Activated CD4-positive, alpha-beta T cell treated with anti-CD3 and anti-CD28 coated beads, Interleukin-10, Interleukin-2, amounts not matched to agents 100 ng/mL and 50 ng/mL, durations not matched to agents 16 hours and 8 hours (primary cell): ENCODE results near the gene LHPP.
A peak's percentile ranks its signal among the peaks of the same experiment; 100 is the strongest.

Experiments used
- DNase-seq: peaks from one replicate; pipeline ENCODE4 v3.0.0-alpha.2; 2020

The LHPP gene

DNA sequence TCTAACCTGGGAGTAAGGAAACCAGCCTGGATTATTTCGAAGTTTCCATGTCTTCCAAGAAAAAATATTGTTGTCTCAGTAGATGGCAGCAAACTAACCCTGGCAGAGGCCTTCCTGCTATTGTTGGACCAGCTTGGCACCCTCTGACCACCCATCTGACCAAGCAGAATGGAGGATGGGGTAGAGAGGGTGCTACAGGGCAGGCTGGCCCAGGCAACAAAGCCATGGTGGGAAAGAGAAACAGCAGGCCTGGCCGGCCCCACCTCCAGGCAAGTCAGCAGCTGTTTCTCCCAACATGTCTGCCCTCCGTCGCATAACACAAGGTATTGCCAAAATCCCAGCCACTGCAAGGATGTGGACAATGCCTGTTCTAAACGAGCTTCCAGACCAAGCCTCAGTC is 187.6 kb downstream of the LHPP start:
- DNase-seq = no peak

DNA sequence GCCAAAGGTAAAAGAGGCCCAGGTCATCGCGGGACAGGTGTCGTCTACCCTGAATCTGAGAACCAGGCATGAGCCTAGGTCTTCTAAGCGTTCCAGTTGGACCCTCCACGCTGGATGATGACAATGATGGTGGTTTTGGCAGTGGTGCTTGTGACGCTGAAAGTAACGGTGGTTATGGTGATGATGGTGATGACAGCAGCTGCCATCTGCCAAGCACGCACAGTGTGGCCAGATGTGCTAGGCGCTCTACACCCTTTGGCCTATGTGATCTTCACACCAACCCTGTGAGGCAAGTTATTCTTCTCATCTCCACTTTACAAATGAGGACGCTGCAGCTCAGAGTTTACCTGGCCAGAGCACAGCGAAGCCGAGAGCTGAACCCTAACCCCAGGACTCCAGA is 188.6 kb downstream of the LHPP start:
- DNase-seq = peak; percentile 17

DNA sequence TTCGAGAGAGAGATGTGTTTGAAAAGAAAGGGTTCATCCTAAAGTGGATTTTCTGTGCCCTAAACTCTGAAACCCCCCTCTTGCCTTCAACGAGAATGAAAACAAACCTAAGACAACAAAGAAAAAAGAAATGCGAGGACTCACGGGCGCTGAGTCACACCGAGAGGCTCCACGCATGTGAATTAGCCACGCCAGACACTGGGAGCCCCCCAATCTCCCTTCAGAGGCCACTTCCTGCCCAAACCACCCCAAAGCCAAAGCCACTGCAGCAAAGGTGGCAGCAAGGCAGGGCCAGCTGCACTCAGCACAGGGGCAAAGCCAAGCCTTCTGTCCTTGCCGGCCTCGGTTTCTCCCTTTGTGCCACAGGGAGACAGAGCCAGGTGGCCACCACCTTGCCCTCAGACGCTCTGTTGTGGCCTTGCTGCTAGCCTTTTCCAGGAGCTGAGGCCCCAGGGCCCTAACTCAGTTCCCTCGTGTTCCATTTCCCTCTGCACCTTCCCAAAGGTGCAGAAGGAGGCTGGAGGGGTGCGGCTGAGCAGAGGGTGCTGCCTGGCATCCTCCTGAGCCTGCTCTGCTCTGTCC is 189.3 kb downstream of the LHPP start:
- DNase-seq = peak; percentile 66

DNA sequence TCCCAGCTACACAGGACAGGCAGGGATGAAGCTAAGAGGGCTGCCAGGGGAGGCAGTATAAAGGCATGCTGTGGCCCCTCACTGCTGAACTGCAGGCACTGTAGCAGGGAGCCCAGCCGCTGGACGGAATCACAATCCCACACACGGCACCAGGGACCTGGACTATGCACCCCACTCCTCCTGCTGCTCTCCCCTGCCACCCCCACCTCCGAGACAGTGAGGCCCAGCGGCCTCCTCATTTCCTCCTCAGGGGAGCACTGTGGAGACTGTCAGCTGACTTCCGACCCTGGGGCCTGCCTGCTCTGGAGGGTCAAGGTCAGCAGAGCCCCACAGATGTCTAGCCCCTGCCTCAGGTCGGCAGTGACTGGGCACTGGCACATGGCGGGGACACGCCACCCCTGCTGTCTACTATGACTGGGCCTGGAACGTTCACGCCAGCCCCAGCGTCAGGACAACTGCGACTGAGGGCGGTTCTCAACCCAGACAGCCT is 189.8 kb downstream of the LHPP start:
- DNase-seq = no peak

DNA sequence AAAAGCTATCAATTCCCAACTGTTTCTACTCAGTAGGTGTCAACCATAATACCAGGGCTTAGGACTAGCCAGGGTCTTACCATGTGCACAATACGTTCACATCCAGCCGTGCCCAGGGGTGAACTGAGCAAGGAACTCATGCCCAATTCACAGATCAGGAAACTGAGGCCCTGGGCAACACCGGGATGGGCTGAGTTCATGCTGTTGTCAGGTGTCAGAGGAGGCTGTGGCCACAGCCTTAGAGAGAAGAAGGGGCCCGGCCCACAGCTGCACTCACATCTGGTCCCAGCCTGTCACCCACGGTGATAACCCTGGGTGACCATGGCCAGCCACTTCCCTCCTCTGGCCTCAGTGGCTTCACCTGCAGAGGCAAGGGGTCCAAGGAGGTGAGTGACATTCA is 190.6 kb downstream of the LHPP start:
- no peak for DNase-seq

DNA sequence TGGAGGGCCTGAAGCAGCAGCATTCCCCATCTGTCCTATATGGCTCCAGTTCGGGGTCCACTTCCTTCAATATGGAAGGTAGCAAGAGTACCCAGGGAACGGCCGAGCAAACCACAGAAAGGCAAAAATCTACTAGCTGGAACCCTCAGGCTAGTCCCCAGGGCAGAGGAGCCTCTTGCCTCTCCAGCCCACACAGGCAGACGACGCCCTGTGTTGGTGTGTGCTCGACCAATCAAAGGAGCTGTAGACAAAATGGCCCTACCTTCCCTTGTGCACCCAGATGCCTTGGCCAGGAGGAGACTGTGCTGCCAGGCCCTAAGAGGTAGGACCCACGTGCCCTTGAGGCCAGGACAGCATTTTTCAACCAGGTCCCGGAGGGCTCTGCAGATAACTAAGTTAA is 191.1 kb downstream of the LHPP start:
- no peak for DNase-seq

DNA sequence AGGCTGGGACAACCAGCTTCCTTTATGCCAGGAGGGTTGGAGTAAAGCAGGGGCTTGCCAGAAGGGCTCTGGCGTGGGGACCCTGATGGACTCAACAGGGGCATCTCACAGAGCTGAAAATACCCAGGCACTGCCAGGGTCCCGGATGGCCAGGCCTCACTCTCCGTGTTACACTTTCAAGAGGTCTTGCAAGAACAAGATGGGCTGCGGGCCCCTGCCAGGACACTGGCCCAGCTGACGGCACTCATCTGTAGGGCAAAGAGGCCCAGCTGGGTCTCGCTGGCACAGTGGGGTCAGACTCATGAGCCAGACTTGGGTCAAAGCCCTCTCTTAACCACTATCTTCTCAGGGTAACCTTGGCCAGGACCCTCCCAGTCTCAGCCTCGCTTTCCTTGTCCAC is 191.7 kb downstream of the LHPP start:
- DNase-seq = no peak

DNA sequence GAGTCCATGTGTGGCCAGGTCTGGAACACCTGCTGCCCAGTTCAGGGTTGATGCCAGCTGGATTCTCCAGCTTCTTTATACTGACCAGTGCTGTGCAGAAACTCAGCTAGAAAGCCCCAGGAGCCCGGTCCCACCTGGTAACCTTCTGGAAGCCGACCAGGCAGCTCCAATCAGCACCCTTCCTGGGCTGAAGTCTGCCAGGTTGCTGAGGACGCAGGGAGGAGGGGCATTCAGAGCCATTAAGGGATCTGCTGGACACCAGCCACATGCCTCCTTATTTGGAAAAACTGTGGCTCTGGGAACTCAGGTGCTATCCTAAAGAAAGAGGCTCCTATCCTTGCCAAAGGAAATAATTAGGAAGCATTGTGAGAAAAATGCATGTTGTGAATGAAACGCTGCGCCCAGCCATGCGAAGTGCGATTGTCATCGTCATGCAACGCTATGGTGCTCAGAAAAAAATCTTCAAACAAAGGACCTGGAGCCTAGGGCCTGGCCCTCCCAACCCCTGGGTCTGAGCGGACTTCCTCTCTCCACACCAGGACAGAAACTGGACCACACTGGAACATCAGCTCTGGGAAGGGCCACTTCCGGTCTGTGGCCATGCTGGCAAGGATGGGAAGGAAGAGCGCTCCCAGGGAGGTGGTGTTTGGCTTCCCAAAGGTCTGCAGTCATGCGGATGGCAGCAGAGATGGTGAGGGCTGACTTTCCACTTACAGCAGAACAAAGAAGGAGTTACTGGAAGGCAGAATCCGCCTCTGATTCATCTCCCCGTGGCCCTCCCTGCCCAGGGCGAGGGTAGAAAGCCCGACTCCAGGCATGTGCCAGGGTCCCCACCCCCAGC is 192.4 kb downstream of the LHPP start:
- DNase-seq = no peak

DNA sequence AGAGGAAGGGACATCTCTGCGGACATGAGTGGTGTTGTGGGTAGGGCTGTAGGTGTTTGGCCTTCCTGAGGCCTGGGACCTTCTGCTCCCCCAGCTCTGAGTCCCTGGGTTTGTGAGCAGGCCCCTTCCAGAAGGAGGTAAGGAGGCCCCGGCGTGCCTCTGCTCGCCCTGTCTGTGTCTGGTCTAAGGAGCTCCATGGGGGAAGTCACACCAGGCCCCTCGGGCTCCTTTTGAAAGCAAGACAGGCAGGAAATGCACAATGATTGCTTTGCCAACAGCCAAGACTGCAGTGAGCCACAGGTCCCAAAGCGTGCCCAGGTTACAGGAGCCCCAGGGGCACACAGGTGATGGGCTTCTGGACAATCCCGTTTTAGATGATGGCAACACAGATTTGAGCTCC is 193.1 kb downstream of the LHPP start:
- no peak for DNase-seq

DNA sequence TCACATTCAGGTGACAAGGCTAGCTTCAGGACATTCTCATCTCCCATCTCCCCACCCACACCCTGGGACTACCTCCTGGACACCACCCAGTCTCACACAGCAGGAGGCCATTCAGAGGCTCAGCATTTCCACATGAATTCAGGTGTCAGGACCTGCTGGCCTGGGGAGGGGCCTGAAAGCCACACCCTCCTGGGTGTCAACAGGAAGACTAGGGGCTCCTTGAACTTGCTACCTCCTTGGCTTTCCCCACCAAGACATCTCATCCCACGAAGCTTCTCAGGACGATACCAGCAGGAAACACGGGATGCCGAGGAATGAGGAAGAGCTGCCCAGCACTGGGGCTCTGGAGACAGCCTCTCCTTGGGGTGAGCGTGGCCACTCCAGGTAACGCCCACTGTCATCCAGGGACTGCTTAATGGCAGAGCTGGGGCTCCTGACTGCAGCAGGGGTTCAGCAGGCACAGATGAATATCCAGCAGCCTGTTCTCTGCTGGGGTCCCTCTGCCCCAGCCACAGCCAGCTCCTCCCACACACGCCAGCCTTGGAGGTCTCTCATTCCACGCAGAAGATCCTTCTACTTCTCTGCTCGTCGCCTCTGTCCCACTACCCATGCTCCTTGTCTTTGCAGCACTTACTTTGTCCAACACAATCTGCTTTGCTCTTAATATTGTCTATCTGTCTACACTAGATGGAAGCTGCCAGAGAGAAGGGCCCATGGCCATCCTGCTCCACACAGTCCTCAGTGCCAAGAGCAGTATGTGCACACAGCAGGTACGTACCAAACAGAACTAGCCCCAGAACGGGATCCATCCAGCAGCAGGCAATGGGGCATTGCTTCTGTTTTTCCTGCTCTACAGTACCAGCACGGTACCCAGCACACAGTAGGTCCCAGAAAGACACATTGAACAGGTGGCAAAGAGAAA is 193.8 kb downstream of the LHPP start:
- no peak for DNase-seq

DNA sequence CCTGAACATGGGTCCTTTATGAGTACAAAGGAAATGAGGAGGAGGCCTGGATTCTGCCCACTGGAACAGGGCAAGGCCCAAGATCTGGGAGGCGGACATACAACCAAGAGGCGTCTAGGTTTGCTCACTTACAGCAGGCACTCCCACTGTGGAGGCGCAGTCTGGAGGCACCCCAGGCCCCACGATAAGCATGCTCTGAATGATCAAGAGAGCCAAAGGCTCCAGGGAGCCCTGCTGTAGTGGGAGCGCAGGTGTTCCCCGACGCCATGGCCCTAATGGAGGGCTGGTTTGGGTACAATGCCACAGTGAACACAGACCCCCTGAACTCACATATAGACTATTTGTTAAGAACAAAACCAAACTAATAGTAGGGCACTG is 194.5 kb downstream of the LHPP start:
- no peak for DNase-seq

DNA sequence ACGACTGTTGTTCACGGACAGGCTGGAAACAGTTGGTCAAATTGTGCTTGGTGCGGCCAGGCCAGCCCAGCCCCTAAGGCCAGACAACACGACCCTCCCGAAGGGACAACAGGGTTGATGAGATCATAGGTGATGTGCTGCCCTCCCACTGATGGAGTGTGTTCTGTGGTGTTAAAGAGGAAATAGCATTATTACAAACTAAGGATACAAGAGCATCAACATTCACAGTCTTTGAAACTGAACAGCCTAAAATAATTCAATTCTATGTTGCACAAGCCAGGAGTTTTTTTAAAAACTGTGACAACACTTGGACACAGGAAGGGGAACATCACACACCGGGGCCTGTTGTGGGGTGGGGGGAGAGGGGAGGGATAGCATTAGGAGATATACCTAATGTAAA is 194.9 kb downstream of the LHPP start:
- no peak for DNase-seq

DNA sequence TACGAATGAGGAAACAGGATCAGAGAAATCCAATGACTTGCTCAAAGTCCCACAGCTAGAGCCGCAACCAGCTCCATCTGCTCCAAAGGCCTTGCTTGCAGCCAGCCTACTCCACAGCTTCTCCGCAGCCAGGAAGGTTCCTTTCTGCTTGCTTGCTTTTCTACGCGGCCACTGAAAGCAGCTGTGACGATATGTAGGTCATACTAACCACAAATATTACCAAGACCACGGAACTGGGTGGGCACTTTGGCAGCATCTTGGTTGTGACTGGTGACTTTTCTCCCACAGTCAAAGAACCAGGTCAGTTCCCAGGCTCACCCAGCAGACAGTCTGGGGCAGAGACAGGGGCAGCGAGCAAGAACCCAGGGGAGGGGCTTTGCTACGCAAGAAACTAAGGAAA is 196.2 kb downstream of the LHPP start:
- peak; percentile 50 for DNase-seq

DNA sequence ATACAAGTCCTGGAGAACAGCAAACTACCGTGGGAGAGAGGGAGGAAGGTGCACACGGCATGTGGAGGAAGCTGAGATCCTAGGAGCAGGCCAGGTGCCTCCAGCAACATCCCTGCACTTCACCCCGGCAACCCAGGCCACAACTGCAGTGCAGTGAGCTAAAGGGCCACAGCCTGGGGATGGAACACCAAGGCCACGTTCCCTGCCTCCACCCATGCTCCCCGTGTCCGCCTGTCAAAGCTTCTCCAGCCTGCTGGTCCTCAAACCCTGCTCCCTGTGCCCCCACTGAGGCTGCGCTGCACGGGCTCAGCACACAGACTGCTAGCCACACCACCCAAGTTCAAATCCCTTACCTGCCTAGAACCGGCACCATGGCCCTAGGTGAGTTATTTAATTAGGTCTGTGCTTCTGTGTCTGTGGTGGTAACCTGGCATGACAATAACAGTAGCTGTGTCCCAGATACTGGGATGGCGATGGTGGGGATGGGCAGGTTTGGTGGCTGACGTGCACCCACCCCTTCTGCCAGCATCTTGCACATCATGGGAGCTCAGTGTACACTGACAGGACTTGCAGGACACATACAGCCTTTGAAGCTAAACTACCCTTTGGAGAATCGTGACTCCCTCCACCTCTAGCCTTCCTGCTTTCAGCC is 197.1 kb downstream of the LHPP start:
- no peak for DNase-seq

DNA sequence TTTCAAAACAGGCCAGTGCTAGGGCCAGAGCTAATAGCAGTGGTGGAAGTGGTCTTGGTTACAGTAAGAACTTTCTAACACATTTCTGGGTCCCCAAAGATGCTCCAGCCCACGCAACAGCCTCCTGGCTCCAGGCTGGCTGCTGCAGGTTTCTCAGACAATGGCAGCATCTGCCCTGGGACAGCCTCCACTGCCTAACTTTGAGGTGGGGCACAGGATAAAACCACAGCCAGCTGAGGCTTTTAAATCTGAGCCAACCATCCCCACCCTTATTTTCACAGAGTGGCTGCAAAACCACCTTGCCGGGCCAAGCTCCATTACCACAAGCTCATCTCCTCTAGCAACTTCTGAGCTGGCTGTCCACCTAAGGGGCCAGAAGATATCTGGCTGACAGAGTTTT is 197.8 kb downstream of the LHPP start:
- no peak for DNase-seq

DNA sequence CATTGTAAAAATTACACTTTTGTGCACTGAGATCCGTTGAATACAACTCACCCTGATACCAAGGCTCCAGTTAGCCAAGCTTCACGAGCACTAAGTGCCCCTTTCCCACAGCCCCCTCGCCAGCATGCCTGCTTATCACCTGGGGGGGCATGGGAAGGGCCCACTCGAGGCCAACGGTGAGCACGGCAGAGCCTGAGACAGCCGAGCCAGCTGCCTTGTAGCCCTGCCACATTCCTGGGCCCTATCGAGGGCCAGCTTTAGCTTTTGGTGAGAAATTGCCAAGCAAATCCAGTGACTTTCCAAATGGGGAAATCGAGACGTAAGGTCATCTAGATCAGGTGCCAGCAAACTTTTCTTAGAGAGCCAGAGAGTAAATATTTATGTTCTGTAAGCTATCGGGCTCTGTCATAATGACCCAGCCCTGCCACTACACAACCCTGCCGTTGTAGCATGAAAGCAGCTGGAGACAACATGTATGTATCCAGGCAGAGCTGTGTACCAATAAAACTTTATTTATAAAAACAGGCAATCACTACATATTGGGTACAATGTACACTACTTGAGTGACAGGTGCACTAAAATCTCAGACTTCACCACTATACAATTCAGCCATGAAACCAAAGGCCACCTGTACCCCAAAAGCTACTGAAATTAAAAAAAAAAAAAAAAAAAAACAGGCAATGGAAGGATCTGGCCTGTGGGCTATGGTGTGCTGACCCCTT is 198.9 kb downstream of the LHPP start:
- DNase-seq = no peak

DNA sequence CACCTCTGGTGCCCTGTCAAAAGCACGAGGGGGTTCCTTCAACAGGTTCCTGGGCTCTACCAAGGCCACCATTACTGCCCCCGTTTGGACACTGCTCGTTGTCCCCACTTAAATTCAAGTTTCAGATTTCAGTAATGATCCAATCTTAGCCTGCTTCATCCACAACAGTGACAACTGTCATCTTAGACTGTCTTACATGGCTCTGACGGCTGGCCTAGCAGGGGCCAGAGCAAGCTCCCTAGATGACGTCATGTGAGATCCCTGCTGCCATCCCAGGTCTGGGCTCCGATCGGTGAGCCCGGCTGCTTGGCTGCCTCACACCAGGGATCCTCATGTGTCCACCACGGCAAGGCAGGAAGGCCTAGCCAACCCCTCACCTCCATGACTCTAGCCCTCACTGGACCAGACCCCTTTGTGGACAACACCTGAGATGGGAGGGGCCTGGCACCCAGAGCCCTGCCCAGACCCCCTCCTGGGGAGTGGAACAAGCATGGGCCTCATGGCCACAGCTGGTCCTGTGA is 200.1 kb downstream of the LHPP start:
- DNase-seq = no peak

DNA sequence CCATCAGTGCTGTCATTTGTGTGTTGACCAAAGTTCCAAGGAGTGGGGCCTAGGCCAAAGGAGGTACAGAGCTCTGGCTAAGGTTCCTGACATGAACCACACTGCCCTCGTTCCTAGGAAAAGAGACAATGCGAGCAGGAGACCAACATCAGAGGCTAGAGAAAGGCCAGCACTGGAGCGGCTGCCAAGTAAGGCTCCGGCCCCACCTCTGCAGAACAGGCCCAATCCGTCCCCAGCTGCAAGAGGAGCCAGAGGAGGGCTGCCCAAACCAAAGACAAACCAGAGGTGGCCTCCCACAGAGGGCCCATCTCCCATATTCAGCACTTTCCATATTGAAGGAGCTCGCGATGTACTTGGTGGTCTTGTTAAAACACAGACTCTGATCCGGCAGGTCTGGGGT is 201.6 kb downstream of the LHPP start:
- no peak for DNase-seq
